HG02970 (cell line): ENCODE measurements around the gene ADD3.

Experiments used
- ATAC-seq: cut with Tn5 transposase; IDR thresholded peaks from one replicate; pipeline ENCODE4 v1.9.1; 2021; ENCODE audit warnings: mild to moderate bottlenecking, moderate library complexity, moderate number of reproducible peaks; ENCODE audit not compliant: unreplicated experiment, low FRiP score

The ADD3 gene

DNA sequence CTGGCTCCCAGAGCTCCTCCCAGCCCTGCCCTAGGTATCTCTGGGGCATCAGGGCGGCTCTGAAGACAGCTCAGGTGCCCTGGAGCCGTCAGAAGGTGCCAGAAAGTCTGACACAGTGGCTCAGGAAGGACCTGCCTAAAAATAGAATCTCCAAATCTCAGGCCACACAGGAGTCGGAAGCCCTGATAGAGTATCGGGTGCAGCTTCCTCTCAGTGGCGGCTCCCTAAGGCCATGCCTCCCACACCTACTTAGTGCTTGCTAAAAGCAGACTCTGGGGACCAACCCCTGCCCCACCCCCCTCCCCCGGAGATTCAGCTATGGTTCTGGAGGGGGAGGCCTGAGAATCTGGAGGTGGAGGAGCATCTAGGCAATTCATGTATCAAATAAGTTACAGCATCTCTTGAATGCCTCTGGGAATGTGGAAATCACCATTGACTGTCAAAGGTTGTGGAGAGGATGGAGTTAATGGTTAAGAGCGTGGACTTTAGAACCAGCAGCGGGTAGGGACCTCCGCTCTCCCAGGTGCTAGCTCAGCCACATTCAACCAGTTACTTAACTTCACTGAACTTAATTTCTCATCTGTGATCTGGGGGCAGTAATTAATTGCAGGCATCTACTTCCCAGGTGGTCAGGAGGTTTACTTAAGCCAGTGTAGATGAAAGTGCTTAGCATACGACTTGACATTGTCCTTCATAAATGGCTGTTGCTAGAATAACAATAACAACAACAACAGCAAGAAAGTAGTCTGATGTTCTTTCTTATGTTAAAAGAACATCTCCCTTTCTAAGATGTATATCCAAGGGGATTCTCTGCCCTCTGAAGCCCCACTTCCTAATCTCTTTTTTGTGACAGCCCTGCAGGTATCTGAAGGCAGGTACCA, 161.1 kb downstream of the ADD3 start:
- ATAC-seq, result no peak

DNA sequence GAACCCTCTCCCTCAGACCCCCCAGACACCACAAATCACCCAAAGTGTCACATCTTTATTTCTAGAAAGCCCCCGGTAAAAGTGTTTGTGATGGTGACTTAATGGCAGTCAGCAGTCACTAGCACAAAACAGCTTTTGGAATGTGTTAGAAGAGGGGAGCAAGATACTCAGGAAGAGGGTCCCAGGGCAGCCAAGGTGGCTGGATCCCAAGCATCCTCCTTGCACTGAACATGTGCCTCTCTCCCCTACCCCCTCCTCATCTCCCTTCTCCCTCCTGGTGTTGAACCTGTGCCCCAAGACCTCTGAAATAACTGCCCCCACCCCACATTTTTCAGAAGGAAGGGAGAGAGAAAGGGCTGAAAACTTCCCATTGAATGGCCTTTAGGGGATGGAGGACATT, 161.8 kb downstream of the ADD3 start:
- ATAC-seq, result no peak

DNA sequence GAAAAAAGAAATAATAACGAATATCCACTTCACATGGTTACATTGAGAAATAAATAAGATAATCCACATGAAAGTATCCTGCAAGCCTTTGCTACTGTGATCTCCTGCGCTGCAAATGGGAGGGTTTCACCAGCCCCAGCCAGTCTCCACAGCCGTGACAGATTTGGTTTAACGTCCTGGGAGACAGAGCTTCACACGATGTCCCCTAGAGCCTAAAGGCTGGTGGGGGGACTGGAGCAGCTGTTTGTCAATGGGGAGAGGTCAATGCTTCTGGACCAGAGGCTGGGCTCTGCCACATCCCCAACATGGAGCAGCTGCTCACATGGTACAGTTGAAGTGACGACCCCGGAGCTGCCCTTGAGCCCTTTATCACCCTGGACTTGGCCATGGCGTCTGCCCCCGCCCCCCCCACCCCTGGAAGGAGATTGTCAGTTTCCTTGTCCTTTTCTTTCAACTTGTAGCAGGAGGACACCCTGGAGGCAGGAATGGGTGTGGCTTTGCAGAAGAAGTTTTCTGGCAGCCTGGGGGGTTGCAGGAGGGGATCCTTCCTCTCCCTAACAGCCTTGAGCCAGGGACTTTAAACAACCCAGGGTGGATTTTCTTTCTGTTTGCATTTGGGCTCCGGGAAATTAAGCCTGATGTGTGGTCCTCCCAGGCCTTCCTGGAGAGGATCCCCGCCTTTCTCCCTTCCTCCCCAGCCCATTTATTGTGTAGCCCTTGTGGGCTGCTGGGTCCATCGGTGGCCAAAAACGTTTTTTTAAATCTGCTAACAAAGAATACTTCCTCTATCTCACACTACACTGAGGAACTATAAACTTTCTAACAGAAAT, 162.6 kb downstream of the ADD3 start:
- ATAC-seq, result no peak

DNA sequence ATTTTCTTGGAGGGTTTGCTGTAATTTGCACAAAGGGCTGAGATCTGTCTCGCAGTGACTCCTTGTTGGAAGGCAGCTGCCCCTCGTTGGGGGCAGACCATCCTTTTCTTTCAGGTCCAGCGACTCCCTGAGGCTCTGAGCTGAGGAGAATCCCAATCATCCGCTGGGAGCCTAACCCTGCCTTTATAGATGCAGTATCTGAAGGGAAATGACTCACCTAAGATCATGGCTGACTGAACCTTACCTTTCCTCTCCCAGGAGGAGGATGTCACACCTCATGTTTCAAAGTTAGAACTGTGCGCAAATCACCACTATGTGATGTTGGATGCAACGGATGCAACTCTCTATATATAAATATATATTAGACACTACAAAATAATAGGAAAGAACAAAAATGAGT, 163.2 kb downstream of the ADD3 start:
- no peak for ATAC-seq

DNA sequence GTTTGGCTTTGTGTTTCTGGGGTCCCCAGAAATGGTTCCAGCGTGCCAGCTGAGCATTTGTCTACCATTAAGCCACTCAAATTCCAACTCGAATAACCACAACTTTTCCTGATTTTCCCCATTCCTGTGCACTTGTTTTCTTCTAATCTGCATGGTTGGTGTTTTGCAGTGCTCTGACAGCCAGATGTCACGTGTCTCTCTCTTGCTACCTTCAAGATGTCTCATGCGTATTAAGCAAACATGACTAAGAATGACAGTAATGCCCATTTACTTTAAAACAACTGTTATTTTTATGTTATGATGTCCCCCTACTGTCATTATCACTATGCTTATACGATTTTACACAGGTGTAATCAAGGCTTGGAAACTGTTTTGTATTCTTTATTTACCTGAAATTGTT, 164.4 kb downstream of the ADD3 start:
- ATAC-seq, result no peak

DNA sequence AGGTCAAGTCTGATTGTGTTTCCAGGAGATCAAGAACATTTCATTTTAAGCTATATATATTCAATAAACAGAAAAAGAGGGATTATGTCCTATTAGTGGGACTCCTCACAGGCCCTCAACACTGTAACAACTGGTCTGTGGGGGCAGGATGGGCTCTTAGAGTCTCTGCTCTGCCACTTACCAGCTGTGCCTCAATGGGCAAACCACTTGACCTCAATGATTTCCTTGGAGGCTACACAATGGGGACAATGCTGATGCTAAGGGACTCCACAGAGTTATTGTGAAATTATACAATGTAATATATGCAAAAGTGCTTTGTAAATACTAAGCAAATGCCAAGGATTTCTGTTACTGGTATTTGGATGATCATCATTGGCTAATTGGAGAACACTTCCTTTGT, 166.4 kb downstream of the ADD3 start:
- ATAC-seq, result no peak

DNA sequence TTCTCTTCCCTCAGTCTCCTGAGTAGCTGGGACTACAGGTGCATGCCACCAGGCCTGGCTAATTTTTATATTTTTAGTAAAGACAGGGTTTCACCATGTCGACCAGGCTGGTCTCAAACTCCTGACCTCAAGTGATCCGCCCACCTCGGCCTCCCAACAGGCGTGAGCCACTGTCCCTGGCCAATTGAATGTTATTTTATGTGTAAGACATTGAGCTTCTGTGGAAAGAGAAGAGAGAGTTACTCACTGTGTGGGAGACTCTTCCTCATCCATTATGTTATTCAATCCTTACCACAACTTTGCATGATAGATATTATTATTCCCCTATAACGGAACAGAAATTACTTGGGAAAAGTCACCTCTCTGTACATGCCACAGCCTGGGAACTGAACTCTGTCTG, 167.0 kb downstream of the ADD3 start:
- ATAC-seq, result no peak

DNA sequence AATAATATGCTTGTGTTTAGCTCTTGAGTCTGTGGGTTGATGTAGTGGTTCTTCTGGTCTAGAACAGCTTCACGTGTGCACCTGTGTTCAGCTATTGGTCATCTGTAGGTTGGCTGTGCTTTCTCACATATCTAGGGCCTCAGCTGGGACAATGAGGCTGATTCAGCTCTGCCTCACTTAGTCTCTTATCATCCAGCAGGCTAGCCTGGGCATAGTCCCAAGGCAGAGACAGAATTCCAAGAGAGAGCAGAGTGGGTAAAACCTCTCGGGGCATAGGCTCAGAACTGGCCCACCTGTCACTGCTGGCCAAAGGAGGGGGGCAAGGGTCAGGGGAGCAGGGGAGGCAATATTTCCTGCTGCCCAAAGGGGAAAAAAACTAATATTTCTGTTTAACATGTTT, 167.6 kb downstream of the ADD3 start:
- no peak for ATAC-seq

DNA sequence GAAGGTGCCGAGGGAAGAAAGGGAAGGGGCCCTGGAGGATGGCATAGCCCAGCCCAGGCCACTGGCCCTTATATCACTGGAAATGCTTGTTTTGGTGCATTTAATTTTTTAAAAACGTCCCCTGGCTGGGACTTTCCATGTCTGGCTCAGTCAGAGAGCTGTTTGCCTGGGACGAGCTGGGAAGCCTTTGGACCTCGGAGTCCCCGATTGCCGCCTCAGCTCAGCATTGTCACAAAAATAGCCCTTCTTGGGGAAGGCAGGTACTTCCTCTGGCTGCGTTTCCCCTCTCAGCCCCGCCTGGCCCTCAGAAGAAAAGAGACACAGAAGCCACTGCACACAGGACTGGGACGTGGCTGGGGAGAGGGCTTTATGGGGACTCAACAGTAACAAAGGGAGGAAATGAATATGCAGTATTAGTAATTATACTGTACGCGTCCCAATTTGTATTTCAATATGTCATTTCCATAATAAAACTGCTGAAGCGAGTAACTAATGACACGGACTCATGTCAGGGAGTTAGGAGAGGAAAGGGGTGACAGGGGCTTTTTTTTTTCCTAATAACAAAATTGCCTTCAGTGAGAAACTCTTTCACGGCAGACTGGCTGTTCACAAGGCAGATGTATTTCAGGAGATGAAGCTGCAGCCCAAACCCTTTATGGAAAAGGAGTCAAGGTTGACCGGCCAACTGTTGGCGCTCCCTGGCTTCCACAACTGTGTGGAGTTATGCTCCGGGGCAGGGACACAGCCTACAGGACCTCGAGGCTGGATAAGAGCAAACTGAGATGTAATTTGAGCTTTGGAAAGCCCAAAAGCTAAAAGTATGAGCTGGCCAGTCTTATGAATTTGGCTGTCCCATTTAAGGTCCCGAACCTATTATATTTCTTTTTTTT, 168.6 kb downstream of the ADD3 start:
- no peak for ATAC-seq

DNA sequence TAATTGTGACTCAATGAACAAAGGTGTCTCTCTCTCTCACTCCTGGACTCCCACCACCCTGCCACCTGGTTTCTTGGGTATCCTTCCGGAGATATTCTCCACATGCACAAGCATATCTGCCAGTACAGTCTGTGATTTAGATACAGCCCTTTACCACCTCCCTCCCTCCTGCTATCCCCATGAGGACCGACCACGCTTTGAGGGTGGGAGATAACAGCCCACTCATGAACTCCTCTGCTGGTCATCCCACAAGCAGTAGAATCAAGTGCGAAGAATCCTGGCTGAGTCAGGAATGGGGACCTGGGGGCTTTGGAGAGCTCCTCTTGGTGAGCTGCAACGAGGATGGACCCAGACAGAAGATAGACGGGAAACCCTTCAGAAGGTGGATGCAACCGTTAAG, 171.4 kb downstream of the ADD3 start:
- ATAC-seq, result no peak

DNA sequence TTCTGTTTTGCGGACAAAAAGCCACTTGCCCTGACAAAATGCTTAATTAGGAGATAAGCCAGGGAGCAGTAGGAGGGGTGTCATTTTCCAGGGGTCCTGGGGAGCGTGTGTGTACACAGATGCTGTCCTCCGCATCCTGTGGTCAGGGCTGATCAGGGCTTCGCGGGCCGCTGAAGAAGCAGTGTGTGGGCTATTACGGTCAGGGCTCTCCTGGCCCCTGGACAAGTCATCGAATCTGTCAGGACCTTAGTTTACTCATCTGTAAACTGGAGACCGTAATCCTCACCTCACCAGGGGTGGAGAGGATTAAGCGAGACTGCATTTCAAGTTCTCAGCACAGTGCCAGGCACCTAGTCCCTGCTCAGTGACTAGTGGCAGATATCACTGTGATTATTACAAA, 173.7 kb downstream of the ADD3 start:
- ATAC-seq, result no peak

DNA sequence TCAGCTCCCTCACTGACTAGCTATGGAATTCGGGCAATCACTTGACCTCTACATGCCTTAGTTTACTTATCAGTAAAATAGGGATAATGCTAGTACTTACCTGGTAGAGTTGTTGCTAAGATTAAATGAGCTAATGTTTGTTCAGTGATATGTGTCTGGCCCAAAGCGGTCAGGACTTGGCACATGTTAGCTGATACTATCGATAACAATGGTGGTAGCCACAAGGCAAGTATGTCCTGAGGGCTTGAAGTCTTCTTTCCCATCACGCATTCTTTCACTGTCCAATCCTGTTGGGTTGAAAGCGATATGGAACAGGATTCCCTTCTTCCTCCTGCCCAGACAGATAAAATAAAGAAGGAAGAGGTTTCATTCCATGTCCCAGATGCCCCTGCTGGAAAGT, 174.1 kb downstream of the ADD3 start:
- ATAC-seq, result no peak

DNA sequence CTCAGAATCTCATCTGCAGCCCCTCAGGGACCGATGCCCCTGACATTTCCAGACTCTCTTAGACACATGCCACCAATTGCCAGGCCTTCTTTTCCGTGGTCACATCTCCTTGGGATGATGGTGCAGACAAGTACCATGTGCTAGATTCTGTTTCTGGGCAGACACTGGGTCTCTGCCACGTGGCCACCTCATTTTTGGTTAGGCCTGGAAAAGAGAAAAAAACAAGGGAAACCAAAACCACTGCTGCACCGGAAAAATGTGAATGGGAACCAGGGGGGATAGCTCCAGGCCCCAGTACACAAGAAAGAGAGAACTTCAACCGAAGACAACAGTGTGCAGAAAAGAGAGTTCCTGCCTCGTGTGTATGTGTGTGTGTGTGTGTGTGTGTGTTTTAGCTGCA, 176.6 kb downstream of the ADD3 start:
- ATAC-seq, result no peak
